HepG2 (cell line): ENCODE data around the gene ASB5. TPM values are rescaled to one million over a fixed set of nuclear protein-coding genes. Genes with fewer than 3 reads are reported as not detected.

Experiments used
- EHMT2 ChIP-seq: fragments of 200-600 bp; sonication (generic); IDR thresholded peaks from 2 replicates; pipeline ENCODE4 v1.7.0; 2017; ENCODE audit warnings: antibody characterized with exemption, low read depth, low read length, borderline replicate concordance
- KLF12 ChIP-seq: sonication (generic); formaldehyde crosslinking; IDR thresholded peaks from 2 replicates; pipeline ENCODE4 v1.4.0; 2020; ENCODE audit warnings: missing genetic modification reagents, borderline replicate concordance
- NCOA2 ChIP-seq: sonication (generic); formaldehyde crosslinking; IDR thresholded peaks from 2 replicates; pipeline ENCODE4 v1.8.0; 2022; ENCODE audit warnings: inconsistent platforms
- RBFOX2 ChIP-seq: fragments of 200-400 bp; formaldehyde crosslinking; IDR thresholded peaks from 2 replicates; pipeline ENCODE4 v1.6.1; 2017; ENCODE audit warnings: low read depth, mild to moderate bottlenecking, low read length
- REPIN1 ChIP-seq: sonication (generic); formaldehyde crosslinking; IDR thresholded peaks from 2 replicates; pipeline ENCODE4 v1.8.0; 2022; ENCODE audit warnings: missing genetic modification reagents, low read depth, mild to moderate bottlenecking, borderline replicate concordance
- RFX3 ChIP-seq: IDR thresholded peaks from 2 replicates; pipeline ENCODE4 v1.6.1; 2016; ENCODE audit warnings: missing biosample characterization, missing genetic modification reagents
- SCMH1 ChIP-seq: sonication (generic); formaldehyde crosslinking; IDR thresholded peaks from 2 replicates; pipeline ENCODE4 v1.9.0; 2021; ENCODE audit warnings: missing genetic modification reagents, mild to moderate bottlenecking, borderline replicate concordance
- SIN3B ChIP-seq: fragments of 150-350 bp; IDR thresholded peaks from 2 replicates; pipeline ENCODE4 v1.6.1; 2014; ENCODE audit warnings: low read length
- SNAPC2 ChIP-seq: sonication (generic); formaldehyde crosslinking; IDR thresholded peaks from 2 replicates; pipeline ENCODE4 v1.8.1; 2022; ENCODE audit warnings: mild to moderate bottlenecking, missing genetic modification reagents
- SP2 ChIP-seq: sonication (generic); formaldehyde crosslinking; IDR thresholded peaks from 2 replicates; pipeline ENCODE4 v1.5.1; 2020; ENCODE audit warnings: mild to moderate bottlenecking, missing genetic modification reagents
- SP5 ChIP-seq: IDR thresholded peaks from 2 replicates; pipeline ENCODE4 v1.6.1; 2016; ENCODE audit warnings: low read depth, borderline replicate concordance
- ZIK1 ChIP-seq: sonication (generic); formaldehyde crosslinking; IDR thresholded peaks from 2 replicates; pipeline ENCODE4 v1.5.0; 2020; ENCODE audit warnings: mild to moderate bottlenecking, low read depth, missing genetic modification reagents, borderline replicate concordance
- ZNF180 ChIP-seq: sonication (generic); formaldehyde crosslinking; IDR thresholded peaks from 2 replicates; pipeline ENCODE4 v1.4.0; 2020; ENCODE audit warnings: low read depth, missing genetic modification reagents, borderline replicate concordance
- ZNF296 ChIP-seq: sonication (generic); formaldehyde crosslinking; conservative IDR thresholded peaks from 2 replicates; pipeline ENCODE4 v1.5.0; 2020; ENCODE audit warnings: mild to moderate bottlenecking, missing genetic modification reagents
- ZNF446 ChIP-seq: sonication (generic); formaldehyde crosslinking; IDR thresholded peaks from 2 replicates; pipeline ENCODE4 v1.5.0; 2020; ENCODE audit warnings: mild to moderate bottlenecking, missing genetic modification reagents
- ZNF703 ChIP-seq: sonication (generic); formaldehyde crosslinking; IDR thresholded peaks from 2 replicates; pipeline ENCODE4 v1.5.1; 2020; ENCODE audit warnings: missing genetic modification reagents, mild to moderate bottlenecking, moderate library complexity, borderline replicate concordance
- ZNF747 ChIP-seq: sonication (generic); formaldehyde crosslinking; IDR thresholded peaks from 2 replicates; pipeline ENCODE4 v1.8.1; 2023; ENCODE audit warnings: missing genetic modification reagents, mild to moderate bottlenecking, borderline replicate concordance
- ZNF777 ChIP-seq: sonication (generic); formaldehyde crosslinking; IDR thresholded peaks from 2 replicates; pipeline ENCODE4 v1.4.0; 2020; ENCODE audit warnings: missing genetic modification reagents
- polyA plus RNA-seq, 8 experiments: library from polyadenylated mRNA; depleted of rRNA in 3 of 8; stranded (reverse) in 7 of 8; unstranded in 1 of 8; fragments of >200 nt; fragmentation: Illumina TruSeq in 4 of 8; extraction: Trizol in 4 of 8; gene quantifications; 2 replicates each; pipeline versions ENCODE4 v1.2.1 to v1.2.3, GENCODE V29; 2011 to 2016; ENCODE audit warnings: low read depth in 4 of 8, missing spikeins in 1 of 8, mixed read lengths in 1 of 8; ENCODE audit not compliant: insufficient read depth in 1 of 8
- total RNA-seq, 5 experiments: library from RNA; depleted of rRNA; stranded (reverse); fragments of >200 nt; fragmentation: Illumina TruSeq; extraction: Trizol; gene quantifications; 2 replicates each; pipeline ENCODE4 v1.2.3, GENCODE V29; 2016; ENCODE audit warnings: low read depth in 1 of 5
- TF ChIP-seq, protein P1 (sequence below): sonication (generic); formaldehyde crosslinking; IDR thresholded peaks from 2 replicates; pipeline ENCODE4 v1.5.1; 2020; ENCODE audit warnings: mild to moderate bottlenecking, moderate library complexity, missing genetic modification reagents
- TF ChIP-seq, protein P2 (sequence below): IDR thresholded peaks from 2 replicates; pipeline ENCODE4 v1.6.1; 2016; ENCODE audit warnings: mild to moderate bottlenecking
- TF ChIP-seq, protein P3 (sequence below): sonication (generic); formaldehyde crosslinking; IDR thresholded peaks from 2 replicates; pipeline ENCODE4 v1.4.0; 2020; ENCODE audit warnings: mild to moderate bottlenecking, missing genetic modification reagents
- TF ChIP-seq, protein P4 (sequence below): sonication (generic); formaldehyde crosslinking; IDR thresholded peaks from 2 replicates; pipeline ENCODE4 v1.4.0; 2020; ENCODE audit warnings: missing genetic modification reagents

The ASB5 gene
- total and polyA plus RNA-seq, 2 of the 13 experiments (the other 11 are each of a cell fraction or from before 2014, with no cell fraction given) = not detected

DNA sequence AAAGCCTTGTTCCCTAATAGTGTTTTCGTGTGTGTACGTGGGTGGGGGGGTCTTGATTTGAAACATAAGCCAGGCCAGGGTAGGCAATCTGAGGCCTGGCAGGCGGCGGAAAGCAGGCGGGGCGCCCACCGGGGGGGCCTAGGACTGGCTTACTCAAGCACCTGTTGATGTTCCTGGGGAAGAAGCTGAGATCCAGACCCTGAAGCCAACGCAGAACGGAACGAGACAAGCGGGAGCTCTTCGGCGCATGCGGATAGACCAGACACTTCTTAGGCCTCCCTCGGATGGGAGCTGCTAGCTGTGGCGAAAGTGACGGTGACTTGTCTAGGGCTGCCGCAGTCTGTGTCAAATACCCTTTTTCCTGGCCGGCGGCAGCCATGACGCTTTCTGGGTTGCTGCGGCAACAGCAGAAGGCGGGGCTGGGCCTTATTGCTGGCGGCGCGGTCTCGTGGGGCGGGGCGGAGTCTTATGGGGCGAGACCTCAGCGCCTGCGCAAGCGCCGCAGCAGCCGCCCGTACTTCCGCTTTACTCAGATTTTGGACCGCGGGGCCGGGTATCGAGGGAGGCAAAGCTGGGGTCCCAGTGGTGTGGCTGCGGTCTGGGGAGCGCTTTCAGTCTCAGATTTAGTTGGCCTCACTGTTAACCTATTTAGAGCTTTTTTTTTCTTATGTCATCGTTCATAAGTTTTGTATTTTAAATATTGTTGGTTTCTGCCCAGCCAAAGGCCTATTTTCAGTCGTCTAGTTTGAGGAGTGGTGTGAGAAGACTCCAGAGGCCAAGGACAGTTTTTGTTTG lies 73.6 kb downstream of the ASB5 start, which contains the start of gene SPATA4 (continued):
- no peak for TF ChIP-seq ZNF180 (CRISPR knock-in tag)
- TF ChIP-seq, protein P1, sequence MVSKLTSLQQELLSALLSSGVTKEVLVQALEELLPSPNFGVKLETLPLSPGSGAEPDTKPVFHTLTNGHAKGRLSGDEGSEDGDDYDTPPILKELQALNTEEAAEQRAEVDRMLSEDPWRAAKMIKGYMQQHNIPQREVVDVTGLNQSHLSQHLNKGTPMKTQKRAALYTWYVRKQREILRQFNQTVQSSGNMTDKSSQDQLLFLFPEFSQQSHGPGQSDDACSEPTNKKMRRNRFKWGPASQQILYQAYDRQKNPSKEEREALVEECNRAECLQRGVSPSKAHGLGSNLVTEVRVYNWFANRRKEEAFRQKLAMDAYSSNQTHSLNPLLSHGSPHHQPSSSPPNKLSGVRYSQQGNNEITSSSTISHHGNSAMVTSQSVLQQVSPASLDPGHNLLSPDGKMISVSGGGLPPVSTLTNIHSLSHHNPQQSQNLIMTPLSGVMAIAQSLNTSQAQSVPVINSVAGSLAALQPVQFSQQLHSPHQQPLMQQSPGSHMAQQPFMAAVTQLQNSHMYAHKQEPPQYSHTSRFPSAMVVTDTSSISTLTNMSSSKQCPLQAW (CRISPR knock-in tag) = peak; percentile 46; the same call in 1 of the 2 replicates
- no peak for TF ChIP-seq ZNF747
- TF ChIP-seq KLF12 = no peak
- TF ChIP-seq ZIK1 = no peak
- no peak for TF ChIP-seq SIN3B
- peak; percentile 59; the same call in 1 of the 2 replicates for TF ChIP-seq EHMT2
- no peak for TF ChIP-seq ZNF777 (CRISPR knock-in tag)
- TF ChIP-seq, protein P2, sequence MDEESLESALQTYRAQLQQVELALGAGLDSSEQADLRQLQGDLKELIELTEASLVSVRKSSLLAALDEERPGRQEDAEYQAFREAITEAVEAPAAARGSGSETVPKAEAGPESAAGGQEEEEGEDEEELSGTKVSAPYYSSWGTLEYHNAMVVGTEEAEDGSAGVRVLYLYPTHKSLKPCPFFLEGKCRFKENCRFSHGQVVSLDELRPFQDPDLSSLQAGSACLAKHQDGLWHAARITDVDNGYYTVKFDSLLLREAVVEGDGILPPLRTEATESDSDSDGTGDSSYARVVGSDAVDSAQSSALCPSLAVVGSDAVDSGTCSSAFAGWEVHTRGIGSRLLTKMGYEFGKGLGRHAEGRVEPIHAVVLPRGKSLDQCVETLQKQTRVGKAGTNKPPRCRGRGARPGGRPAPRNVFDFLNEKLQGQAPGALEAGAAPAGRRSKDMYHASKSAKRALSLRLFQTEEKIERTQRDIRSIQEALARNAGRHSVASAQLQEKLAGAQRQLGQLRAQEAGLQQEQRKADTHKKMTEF (CRISPR knock-in tag) = peak; percentile 80
- peak; percentile 52; the same call in 1 of the 2 replicates for TF ChIP-seq SP5 (CRISPR knock-in tag)
- peak; percentile 33; the same call in 1 of the 2 replicates for TF ChIP-seq REPIN1 (CRISPR knock-in tag)
- TF ChIP-seq SCMH1 = no peak
- TF ChIP-seq ZNF446 (CRISPR knock-in tag) = no peak
- TF ChIP-seq, protein P3, sequence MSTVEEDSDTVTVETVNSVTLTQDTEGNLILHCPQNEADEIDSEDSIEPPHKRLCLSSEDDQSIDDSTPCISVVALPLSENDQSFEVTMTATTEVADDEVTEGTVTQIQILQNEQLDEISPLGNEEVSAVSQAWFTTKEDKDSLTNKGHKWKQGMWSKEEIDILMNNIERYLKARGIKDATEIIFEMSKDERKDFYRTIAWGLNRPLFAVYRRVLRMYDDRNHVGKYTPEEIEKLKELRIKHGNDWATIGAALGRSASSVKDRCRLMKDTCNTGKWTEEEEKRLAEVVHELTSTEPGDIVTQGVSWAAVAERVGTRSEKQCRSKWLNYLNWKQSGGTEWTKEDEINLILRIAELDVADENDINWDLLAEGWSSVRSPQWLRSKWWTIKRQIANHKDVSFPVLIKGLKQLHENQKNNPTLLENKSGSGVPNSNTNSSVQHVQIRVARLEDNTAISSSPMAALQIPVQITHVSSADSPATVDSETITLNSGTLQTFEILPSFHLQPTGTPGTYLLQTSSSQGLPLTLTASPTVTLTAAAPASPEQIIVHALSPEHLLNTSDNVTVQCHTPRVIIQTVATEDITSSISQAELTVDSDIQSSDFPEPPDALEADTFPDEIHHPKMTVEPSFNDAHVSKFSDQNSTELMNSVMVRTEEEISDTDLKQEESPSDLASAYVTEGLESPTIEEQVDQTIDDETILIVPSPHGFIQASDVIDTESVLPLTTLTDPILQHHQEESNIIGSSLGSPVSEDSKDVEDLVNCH (CRISPR knock-in tag) = no peak
- peak; percentile 67 for TF ChIP-seq RBFOX2
- TF ChIP-seq, protein P4, sequence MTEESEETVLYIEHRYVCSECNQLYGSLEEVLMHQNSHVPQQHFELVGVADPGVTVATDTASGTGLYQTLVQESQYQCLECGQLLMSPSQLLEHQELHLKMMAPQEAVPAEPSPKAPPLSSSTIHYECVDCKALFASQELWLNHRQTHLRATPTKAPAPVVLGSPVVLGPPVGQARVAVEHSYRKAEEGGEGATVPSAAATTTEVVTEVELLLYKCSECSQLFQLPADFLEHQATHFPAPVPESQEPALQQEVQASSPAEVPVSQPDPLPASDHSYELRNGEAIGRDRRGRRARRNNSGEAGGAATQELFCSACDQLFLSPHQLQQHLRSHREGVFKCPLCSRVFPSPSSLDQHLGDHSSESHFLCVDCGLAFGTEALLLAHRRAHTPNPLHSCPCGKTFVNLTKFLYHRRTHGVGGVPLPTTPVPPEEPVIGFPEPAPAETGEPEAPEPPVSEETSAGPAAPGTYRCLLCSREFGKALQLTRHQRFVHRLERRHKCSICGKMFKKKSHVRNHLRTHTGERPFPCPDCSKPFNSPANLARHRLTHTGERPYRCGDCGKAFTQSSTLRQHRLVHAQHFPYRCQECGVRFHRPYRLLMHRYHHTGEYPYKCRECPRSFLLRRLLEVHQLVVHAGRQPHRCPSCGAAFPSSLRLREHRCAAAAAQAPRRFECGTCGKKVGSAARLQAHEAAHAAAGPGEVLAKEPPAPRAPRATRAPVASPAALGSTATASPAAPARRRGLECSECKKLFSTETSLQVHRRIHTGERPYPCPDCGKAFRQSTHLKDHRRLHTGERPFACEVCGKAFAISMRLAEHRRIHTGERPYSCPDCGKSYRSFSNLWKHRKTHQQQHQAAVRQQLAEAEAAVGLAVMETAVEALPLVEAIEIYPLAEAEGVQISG (CRISPR knock-in tag) = peak; percentile 60; the same call in 1 of the 2 replicates
- TF ChIP-seq RFX3 (CRISPR knock-in tag) = peak; percentile 92
- no peak for TF ChIP-seq ZNF703 (CRISPR knock-in tag)
- TF ChIP-seq NCOA2 (CRISPR knock-in tag) = peak; percentile 43; the same call in 1 of the 2 replicates
- TF ChIP-seq SP2 (CRISPR knock-in tag) = no peak
- TF ChIP-seq SNAPC2 (CRISPR knock-in tag) = no peak
- no peak for TF ChIP-seq ZNF296 (CRISPR knock-in tag)
